ENCODE results near the gene PSMB5. TPM values are rescaled to one million over a fixed set of nuclear protein-coding genes. Genes with fewer than 3 reads are reported as not detected.

PSMB5 gene
- total RNA-seq, 1 donor = 100 TPM

DNA sequence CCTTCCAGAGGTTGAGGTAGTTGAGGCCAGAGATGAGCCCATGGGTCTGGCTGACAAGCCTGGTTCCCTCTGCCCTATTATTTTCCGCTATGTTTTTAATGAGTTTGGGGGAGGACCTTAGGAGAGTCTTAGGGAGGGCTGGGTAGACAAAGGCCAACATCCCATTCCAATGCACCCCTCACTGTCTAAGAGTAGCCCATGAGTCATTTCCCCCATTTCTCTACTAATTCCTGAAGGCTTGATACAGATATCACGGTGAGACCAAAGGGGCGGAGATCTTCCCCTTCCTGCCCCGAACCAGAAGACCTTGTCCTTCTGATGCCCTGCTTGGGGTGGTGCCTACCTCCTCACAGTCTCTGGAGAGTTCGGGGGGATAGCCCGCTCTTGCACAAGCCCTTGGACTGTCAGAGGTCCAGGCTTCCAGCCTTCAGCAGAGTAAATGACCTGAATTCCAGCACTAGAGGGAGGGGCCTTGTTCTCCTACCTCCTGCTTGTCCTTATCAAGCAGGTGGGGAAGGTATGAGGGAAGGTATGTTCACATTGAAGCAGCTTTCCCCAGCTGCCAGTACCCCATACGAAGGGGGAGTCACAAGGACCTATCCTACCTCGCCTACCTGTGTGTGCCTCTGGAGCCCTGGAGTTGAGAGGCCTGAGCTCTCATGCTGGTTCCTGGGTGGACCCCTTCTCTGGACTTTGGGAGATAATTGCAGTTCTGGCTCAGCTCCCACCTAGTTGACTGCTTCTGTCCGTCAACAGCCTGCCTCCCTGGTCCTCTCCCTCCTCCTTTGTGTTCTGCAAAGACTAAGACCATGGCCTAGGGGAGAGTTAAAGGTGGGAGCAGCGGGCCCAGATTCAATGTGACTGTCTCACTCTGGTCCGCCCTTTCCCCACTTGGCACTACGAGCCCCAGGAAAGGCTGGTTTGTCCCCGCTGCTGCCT is 11.0 kb upstream of the PSMB5 start:
- no peak for DNase-seq (ENCODE audit: low read depth in 2 of 3, low spot score in 2 of 3)

GRCh38 chr14:23044840-23045239 is 10.1 kb upstream of the PSMB5 start:
- DNase-seq (ENCODE audit: low read depth in 2 of 3, low spot score in 2 of 3) = no peak

GRCh38 chr14:23043754-23044153 is 9.1 kb upstream of the PSMB5 start:
- no peak for DNase-seq (ENCODE audit: low read depth in 2 of 3, low spot score in 2 of 3)

DNA sequence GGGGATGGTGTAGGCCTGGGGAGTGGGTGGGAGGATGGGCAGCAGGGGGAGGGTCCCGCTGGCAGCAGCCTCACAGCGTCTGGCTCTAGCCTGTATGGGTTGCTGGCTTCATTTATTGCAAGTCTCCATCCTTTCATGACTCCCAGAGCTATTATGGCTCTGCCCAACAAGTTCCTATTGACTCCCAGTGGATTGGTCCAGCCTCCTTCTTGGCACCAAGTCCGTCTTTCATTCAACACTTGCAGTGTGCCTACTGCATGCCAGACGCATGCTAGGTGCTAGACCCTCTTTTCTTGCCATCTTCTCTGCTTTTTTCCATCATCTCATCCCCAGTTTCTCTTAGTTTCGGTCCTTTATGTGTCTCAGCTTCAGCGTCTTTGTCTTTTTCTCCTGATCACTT is 8.4 kb upstream of the PSMB5 start:
- no peak for DNase-seq (ENCODE audit: low read depth in 2 of 3, low spot score in 2 of 3)

GRCh38 chr14:23042162-23042965 is 7.7 kb upstream of the PSMB5 start, which contains the start of gene PSMB11:
Gene PSMB11 (plus strand): TSS chr14:23042212. CDS start chr14:23042226, 14 bp downstream.
- no peak for DNase-seq (ENCODE audit: low read depth in 2 of 3, low spot score in 2 of 3)

DNA sequence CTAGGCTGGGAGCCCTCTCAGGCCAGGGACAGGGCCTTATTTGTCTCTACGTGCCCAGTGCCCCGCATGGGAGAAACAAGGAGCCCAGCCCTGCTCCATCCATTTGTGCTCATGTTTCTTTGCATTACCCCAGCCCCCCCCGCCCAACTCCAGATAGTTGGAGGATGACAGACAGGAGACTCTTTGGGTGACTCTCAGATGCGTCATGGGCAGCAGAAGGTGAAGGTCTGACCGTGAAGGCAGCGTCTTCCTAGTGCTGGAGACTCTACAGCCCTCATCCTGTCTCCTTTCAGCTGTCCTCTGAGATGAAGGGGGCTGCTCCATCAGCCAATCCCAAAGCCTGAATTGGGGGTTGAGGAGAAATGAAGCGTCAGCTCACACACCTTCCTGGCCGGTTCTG is 7.0 kb upstream of the PSMB5 start:
- no peak for DNase-seq (ENCODE audit: low read depth in 2 of 3, low spot score in 2 of 3)

DNA sequence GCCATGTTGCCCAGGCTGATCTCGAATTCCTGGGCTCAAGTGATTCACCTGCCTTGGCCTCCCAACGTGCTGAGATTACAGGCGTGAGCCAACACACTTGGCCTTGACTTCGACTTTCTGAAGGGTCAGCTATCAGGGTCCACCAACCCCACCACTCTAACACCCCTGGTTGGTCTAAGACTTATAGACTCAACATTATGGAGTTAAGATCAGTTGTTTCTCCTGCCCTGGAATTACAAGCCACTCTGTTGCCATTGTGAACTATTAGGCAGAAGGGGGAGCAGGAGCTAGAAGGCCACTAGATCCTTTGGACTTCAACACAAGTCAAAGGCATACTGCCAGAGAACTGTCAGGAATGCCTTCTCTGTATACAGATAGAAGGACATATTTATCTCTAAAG is 5.4 kb upstream of the PSMB5 start:
- no peak for DNase-seq (ENCODE audit: low read depth in 2 of 3, low spot score in 2 of 3)

DNA sequence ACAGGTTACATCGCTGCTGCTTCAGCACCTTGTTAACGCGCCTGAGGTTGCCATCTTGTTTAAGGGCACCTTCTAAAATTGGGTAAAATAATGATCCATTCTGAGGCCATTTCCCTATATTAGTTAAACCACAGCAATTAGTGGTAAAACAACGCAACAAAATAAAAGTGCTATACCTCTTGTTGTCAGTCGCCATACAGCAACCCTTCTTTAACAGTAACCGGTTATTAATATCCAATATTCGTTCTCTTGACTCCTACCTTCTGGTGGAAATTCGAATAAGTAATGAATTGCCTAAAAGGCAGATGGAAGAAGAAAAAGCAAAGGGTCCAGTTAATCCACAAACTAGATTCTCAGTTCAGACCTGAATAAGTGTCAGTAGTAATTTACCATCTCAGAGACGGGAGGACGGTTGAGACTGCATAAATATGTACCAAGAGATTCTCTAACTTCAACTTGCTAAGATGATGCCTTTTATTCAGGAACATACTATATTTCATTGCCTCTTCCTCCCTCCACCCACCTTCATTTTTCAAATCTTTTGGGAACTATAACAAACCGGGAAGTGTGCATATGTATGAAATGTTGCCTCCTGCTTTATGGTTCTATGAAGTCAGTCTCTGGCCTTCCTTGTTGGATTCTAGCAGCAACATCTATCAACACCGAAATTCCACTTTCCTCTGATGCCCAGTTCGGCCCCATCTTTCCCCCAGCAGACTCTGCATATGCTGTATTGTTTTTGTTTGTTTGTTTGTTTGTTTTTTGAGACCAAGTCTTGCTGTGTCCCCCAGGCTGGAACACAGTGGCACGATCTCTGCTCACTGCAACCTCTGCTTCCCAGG is 824 bp upstream of the PSMB5 start:
- no peak for DNase-seq (ENCODE audit: low read depth in 2 of 3, low spot score in 2 of 3)

DNA sequence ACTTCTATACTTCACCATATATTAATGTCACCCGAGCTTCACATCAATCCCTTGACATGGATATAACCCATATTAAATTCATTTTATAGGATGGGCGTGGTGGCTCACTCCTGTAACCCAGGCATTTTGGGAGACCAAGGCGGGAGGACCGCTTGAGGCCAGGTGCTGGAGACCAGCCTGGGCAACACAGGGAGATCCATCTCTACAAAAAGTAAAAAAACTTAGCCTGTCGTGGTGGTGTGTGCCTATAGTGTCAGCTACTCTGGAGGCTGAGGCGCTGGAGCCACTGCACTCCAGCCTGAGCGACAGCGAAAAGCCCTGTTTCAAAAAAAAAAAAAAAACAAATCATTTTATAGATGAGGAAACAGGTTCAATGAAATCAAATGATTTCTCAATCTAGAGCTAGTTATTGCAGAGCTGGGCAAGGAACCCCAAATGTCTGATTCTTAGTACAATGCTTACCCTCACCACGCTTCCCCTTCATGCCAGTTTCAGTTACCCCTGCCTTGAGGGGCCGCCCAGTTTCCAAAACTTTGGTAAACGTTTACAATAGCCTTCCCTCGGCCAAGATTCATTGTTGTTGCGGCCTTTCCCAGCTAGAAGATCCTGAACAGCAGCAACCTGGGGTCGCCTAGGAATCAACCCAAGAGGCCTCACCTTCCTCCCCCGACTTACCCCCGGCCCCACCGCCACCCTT is 751 bp downstream of the PSMB5 start:
- no peak for DNase-seq (ENCODE audit: low read depth in 2 of 3, low spot score in 2 of 3)

DNA sequence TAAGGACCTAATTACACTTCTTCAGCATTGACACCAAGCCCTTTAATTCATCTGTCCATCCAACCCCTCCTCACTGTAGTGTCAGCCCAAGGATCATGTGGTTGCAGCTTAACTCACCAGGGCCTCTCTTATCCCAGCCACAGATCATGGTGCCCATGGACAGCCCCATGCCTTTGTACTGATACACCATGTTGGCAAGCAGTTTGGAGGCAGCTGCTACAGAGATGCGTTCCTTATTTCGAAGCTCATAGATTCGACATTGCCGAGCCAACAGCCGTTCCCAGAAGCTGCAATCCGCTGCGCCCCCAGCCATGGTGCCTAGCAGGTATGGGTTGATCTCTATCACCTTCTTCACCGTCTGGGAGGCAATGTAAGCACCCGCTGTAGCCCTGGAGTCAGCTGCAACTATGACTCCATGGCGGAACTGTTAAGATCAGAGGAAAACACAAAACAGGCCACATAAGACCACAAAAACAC is 1.4 kb downstream of the PSMB5 start:
- DNase-seq (ENCODE audit: low read depth in 2 of 3, low spot score in 2 of 3) = no peak

GRCh38 chr14:23030936-23031335 is 3.8 kb downstream of the PSMB5 start:
- no peak for DNase-seq (ENCODE audit: low read depth in 2 of 3, low spot score in 2 of 3)

- DNase-seq (ENCODE audit: low read depth in 2 of 3, low spot score in 2 of 3) = no peak
Observed at GRCh38 chr14:23028799-23029198, 5.9 kb downstream of the PSMB5 start.

DNA sequence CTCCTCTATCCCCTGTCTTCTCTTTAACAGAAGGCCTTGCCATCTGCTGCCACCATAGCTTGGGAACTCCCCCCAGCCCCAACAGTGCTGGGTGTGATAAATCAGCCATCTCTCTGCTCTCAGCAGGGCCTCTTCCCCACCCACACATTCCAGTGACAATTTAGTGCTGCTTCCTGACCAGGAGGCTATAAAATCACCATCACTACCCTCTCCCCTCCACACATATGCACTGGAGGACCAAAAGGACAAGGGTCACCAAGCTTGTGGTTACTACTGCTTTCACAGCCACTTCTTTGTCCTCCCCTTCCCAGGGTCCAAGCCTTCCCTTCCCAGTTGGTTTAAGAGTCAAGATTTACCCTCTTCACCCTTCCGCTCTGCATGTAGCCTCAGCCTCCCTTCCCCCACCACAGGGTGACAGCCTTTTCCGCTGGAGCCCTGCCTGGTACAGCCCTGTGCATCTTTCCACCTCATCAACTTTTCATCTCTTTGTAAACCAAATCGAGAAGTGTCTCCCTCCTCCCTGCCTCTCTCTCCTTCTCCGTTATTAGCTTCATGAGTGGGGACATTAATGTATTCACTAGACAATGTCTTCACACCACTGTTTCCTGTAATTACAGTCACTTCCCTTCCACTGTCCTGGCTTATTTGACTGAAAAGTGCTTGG is 9.4 kb downstream of the PSMB5 start:
- no peak for DNase-seq (ENCODE audit: low read depth in 2 of 3, low spot score in 2 of 3)

GRCh38 chr14:23024612-23025075 is 10.1 kb downstream of the PSMB5 start:
- DNase-seq (ENCODE audit: low read depth in 2 of 3, low spot score in 2 of 3) = no peak

GRCh38 chr14:23023795-23024152 is 10.9 kb downstream of the PSMB5 start:
- DNase-seq (ENCODE audit: low read depth in 2 of 3, low spot score in 2 of 3) = no peak

- DNase-seq (ENCODE audit: low read depth in 2 of 3, low spot score in 2 of 3) = no peak
Observed at GRCh38 chr14:23023022-23023794, 11.5 kb downstream of the PSMB5 start.

DNA sequence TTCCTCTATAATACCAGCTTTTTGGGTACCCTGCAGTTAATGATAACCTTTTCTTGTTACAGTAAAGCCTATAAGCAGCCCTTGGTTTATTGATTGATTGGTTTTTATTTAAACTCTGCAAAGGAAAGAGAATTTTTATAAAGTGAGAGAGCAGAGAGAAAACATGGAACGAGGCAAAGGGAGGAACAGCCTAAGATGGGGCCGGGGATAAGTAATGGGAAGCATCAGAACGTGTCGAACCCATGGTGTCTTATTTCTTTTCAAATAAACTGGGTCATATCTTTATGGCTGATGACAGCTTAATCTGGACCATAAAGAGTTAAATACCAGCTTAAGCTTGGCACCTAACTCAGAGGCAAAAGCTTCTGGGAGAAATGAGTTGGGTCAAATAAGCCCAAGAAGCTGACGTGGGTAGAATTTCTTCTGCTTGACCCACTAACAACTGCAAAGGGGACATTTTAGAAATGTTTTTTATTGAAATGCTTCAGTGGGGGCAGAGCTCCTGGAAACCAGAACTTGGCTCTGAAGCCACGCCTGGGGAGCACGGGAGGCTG is 12.7 kb downstream of the PSMB5 start:
- DNase-seq (ENCODE audit: low read depth in 2 of 3, low spot score in 2 of 3) = no peak

- no peak for DNase-seq (ENCODE audit: low read depth in 2 of 3, low spot score in 2 of 3)
Observed at GRCh38 chr14:23021434-23021833, 13.3 kb downstream of the PSMB5 start.

Data from hematopoietic multipotent progenitor cell (in vitro differentiated cells).